NCI-H2227 treated with DMSO at 0.1 percent for 48 hours (cell line): ENCODE results near the gene GGA1.
"Not testable (repeated sequence)": the region's sequence is repeated elsewhere in the genome, so short reads cannot be mapped to it uniquely, and the experiment has no call there.

Source experiments
- DNase-seq: peaks from one replicate; lab custom pipeline; 2025; lab: John Stamatoyannopoulos, UW

GGA1 gene

GRCh38 chr22:37650463-37651136 lies 42.0 kb downstream of the GGA1 start:
- DNase-seq = no peak

GRCh38 chr22:37654563-37655251 lies 46.1 kb downstream of the GGA1 start:
- no peak for DNase-seq

- DNase-seq = no peak
These were observed 46.6 kb downstream of the GGA1 start for GRCh38 chr22:37655252-37655563.

- DNase-seq = not testable (repeated sequence)
These were observed 47.9 kb downstream of the GGA1 start for GRCh38 chr22:37656583-37656982.

GRCh38 chr22:37657590-37658132 lies 49.0 kb downstream of the GGA1 start:
- no peak for DNase-seq

- DNase-seq = peak; percentile 97
These were observed 49.8 kb downstream of the GGA1 start, which contains the start of gene PDXP for GRCh38 chr22:37658133-37659065. PDXP (plus strand) TSS chr22:37658723; CDS start chr22:37658783, 60 bp downstream.

- no peak for DNase-seq
These were observed 50.6 kb downstream of the GGA1 start for GRCh38 chr22:37659066-37659896.

- DNase-seq = no peak
These were observed 51.5 kb downstream of the GGA1 start for GRCh38 chr22:37659897-37660708.

GRCh38 chr22:37660709-37661045 lies 52.0 kb downstream of the GGA1 start:
- DNase-seq = no peak

- peak; percentile 56 for DNase-seq
These were observed 52.7 kb downstream of the GGA1 start for GRCh38 chr22:37661160-37661924.

- DNase-seq = no peak
These were observed 53.4 kb downstream of the GGA1 start for GRCh38 chr22:37662039-37662438.

GRCh38 chr22:37663521-37664140 lies 55.0 kb downstream of the GGA1 start:
- DNase-seq = no peak

GRCh38 chr22:37664249-37665101 lies 55.8 kb downstream of the GGA1 start:
- no peak for DNase-seq

GRCh38 chr22:37665487-37665886 lies 56.9 kb downstream of the GGA1 start:
- no peak for DNase-seq

GRCh38 chr22:37669586-37669985 lies 61.0 kb downstream of the GGA1 start:
- no peak for DNase-seq

- DNase-seq = no peak
These were observed 63.7 kb downstream of the GGA1 start for GRCh38 chr22:37672206-37672919.

- no peak for DNase-seq
These were observed 64.4 kb downstream of the GGA1 start for GRCh38 chr22:37672920-37673455.

GRCh38 chr22:37674248-37674647 lies 65.6 kb downstream of the GGA1 start:
- no peak for DNase-seq
